ENCODE measurements around the gene CRMP1.
"Not testable (repeated sequence)": the region's sequence is repeated elsewhere in the genome, so short reads cannot be mapped to it uniquely, and the experiment has no call there.

The CRMP1 gene

DNA sequence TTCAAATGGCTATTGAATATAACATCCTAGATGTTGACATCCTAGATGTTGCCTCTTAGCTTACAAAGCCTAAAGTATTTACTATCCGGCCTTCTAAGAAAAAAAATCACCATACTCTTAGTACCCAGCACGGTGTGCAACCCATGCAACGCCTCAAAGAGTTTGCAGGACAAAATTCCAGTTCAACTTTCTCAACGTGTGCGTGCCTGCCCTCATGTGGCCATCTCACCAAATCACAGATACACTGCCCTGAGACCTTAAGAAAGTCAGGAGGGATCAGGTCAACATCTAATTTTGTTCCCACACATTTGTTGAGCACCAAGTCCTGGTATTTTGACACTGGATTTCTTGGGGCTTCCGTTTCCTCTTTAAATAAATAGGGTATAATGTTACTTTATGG, 68.3 kb downstream of the CRMP1 start:
- no peak for DNase-seq (ENCODE audit: low read depth in 3 of 3, low spot score in 1 of 3)

DNA sequence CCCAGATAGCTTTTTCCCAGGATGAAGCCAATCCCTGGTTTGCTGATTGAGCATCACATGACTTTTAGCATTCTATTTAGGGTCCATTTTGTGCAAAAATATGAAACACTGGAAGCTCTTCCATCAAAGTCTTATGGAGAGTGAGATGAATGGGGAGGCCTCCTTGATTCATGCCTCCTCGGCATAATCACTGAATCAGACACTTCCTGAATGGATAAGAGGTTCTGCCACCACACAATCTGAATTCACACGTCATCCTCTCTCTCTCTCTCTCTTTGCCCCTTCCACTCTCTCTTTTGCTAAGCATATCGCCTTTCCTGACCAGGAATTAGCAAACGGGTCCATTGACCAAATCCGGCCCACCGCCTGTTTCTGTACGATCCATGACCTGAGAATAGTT, 68.7 kb downstream of the CRMP1 start:
- DNase-seq (ENCODE audit: low read depth in 3 of 3, low spot score in 1 of 3) = no peak

DNA sequence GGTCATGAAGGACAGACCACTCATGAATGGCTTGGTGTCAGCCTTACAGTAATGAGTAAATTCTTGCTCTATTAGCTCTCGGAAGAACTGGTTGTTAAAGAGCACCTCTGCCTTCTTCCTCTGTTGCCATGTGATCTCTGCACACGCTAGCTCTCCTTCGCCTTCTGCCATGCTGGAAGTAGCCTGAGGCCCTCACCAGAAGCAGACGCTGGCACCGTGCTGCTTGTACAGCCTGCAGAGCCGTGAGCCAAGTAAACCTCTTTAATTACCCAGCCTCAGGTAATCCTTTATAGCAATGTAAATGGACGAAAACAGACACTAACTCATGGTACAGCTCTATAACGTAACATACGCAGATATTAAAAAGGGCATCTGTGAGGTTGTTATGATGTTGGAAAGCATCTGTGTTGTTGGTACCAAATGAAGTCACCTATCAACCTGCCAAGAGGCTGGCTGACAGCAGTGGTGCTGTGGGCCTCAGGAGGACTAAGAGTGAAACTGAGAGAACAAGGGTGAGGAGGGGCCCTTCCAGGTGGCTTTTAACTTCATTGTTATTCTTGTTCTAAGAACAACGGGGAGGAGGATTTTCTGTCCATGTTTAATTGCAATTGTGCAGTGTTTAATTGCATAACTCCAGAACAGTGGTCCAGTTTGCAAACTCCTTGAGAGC, 69.2 kb downstream of the CRMP1 start:
- no peak for DNase-seq (ENCODE audit: low read depth in 3 of 3, low spot score in 1 of 3)

DNA sequence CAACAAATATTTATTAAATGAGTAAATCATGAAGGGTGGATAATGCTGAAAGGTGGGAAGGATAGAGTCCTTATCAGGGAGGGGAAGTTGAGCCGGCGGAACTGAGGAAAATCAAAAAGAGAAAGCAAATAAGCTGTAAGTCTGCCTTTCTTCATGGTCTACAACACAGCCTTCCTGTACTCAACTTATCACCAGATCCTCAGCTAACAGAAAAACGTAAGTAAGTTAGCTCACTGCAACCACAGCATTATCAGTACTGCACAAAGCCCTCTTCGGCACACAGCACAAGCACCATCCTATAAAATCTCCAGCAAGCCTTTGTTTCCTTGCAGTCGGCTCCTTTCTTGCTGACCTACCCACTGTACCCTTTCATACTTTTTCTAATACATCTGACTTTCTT, 70.3 kb downstream of the CRMP1 start:
- no peak for DNase-seq (ENCODE audit: low read depth in 3 of 3, low spot score in 1 of 3)

DNA sequence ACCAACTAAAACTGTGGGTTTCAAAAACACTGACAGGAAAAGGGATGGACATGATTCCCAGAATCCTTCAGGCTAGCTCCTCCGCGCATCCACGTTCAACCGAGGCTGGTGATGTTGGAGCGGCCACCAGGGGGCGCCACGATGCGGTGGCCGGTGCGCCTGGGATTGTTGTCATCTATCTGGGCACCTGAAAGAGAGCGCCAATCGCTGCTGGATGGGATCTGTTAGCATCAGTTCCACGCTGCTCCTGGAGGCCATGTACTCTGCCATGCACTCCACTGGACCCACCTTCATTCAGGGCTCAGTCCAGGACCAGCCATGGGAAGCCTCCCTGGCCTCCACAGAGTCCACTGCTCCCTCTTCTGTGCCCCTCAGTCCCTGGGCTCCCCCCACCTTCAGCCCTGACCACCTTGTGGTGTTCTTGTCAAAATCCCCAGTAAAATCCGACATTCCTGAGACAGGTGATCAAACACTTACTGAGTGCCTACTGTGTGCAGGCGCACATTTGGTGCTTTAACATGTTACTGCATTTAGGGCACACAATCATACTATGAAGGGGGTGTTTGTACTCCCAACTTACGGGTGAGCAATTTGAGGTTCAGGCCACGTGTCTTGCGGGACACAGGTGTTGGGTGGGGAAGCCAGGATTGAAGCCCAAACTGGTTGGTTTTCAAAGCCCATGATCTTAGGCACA, 71.1 kb downstream of the CRMP1 start:
- no peak for DNase-seq (ENCODE audit: low read depth in 3 of 3, low spot score in 1 of 3)

DNA sequence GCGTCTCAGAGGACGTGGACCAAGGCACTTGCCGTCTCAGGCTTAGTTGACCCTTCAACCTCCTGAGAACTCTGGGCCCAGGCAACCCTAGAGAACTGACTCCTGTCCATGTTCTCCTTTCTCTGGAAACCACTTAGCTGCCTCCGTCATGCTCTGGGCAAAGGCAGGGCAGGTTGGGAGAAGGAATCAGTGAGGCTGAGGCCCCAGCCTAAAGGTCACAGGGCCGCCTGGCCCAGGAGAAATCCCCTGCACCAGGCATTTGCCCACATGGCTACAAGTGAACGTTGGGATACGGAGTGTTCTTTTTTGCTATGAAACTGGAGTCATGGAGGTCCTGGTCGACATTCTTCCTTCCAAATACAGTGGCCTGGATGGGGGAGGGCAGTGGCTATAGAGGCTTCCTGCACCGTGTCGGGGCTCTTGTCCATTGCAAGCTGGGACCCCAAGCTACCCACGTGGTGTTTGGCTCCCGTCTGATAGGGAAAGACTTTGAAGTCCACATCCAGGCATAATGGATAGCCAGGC, 76.0 kb downstream of the CRMP1 start:
- DNase-seq (ENCODE audit: low read depth in 3 of 3, low spot score in 1 of 3) = no peak

DNA sequence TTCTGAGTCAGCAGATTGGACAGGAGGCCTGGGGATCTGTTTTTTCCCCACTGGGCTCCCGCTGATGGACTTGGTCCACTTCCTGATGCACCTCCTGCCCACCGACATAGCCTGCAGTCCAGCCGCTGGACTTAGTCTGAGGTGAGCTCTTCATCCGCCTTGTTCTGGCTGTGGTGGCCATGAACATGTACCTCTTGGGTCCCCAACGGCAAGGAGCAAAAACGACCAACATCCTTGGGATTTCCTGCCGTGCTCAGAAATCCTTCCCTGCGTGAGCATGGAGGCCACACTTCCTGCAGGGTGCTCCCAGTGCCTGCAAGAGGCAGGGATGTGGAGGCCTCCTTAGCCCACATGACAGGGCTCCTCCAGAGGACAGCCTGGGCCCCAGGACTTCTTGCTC, 76.8 kb downstream of the CRMP1 start:
- no peak for DNase-seq (ENCODE audit: low read depth in 3 of 3, low spot score in 1 of 3)

DNA sequence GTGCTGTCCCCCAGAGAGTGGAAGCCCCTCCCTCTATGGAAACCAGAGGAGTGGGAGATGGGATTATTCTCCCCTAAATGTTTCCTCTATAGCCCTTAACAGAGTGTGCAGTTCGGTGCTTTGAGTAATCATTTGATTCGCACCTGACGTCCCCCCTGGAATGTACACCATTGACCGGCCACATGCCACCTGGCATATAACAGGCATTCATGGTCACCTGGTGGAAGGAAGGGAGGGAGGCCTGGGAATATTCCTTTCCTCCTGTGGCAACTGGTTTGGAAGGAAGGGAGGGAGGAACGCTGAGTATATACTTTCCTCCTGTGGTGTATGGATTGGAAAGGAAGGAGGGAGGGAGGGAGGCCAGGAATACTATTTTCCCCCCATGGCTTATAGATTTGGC, 77.2 kb downstream of the CRMP1 start:
- DNase-seq (ENCODE audit: low read depth in 3 of 3, low spot score in 1 of 3) = no peak

DNA sequence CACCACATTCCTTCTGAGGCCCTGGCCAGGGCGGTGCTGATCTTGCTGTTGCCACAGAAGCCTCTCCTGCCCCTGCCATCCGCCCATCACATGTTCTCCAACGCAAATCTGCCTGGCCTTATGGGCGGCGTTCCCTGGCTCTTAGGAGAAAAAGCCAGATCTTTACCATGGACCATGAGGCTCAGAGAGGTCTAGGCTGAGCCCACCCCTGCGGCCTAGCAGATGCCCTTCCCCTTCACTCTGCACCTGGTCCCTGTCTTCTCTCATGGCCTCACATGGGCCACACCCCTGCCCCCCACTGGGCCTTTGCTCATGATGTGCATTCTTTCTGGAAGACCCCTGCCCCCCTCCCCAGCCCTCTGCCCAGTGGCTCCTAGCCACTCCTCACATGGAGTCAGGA, 78.5 kb downstream of the CRMP1 start:
- DNase-seq (ENCODE audit: low read depth in 3 of 3, low spot score in 1 of 3) = no peak

DNA sequence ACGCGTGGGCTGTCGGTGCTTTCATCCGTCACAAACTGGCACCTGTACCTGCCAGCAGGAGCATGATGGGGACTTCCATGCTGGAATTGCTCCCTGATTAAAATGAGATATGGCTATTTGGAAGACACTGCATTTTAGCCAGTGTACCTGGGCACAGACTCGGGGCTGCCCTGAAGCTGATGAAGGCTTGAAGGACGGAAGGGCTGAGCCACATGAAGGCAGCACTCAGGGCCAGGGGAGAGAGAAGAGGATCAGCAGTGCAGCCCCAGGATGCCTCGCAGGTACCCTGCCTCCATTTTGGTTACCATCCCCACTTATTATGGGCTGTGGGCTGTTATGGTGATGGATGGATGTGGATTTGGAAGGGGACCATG, 79.0 kb downstream of the CRMP1 start:
- DNase-seq (ENCODE audit: low read depth in 3 of 3, low spot score in 1 of 3) = no peak

DNA sequence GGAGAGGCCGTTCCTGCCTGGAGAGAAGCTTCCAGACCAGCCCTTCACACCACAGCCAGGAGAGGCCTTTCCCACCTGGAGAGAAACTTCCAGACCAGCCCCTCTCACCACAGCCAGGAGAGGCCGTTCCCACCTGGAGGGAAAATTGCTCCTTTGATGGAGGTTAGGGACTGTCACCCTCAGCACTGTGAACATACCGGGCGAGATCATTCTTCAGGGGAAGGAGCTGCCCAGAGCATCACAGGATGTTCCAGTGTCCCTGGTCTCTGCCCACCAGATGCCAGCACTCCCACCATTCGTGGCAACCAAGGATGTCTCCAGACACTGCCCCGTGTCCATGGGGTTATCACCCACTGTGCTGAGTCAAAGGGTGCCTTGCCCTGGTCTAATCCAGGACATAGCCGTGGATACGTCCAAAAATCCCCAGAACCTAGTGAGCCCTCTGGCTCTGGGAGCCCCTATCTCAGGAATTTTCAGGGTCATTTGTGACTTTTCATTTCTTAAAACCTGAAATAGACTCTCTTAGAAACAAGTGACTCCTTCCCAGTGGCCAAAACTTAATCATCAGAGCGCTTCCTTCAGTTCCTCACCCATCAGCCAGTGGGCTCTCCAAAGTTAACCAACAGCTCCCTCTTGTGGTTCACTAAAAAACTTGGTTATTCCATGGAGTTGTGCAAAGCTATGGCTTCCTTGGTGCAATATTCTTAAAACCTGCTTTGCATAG, 80.2 kb downstream of the CRMP1 start:
- DNase-seq (ENCODE audit: low read depth in 3 of 3, low spot score in 1 of 3) = no peak

DNA sequence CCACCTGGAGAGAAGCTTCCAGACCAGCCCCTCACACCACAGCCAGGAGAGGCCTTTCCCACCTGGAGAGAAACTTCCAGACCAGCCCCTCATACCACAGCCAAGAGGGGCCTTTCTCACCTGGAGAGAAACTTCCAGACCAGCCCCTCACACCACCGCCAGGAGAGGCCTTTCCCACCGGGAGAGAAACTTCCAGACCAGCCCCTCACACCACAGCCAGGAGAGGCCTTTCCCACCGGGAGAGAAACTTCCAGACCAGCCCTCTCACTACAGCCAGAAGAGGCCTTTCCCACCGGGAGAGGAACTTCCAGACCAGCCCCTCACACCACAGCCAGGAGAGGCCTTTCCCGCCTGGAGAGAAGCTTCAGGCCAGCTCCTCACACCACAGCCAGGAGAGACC, 80.8 kb downstream of the CRMP1 start:
- DNase-seq (ENCODE audit: low read depth in 3 of 3, low spot score in 1 of 3) = not testable (repeated sequence)

DNA sequence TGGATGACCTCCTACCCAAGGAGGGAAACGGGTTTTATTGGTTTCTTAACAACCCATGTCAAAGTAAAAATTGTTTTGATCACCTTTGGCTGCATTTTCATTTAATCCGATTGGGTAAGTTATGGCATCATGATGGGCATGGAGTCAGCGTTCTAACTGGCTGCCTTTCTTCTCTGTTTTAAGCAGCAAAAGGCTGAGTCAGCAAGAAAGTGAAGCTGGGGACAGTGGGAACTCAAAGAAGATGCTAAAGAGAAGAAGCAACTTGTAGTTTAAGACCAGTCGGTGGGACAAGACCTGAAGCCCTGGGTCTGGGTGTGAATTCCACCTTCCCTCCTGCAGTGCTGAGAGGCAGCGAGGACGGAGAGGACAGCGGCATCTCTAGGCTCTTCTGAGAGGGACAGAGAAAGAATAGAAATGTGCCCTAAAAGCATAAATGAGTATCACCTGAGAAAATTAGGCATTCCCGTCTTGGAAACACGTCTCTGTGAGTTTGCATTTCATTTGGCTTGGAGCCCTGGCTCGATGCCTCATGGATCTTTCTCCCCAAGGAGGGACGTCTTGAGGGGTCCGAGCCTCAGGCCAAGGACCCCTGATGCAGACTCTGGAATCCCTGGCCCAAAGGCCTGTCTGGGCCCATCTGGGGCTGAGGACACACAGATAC, 82.0 kb downstream of the CRMP1 start:
- no peak for DNase-seq (ENCODE audit: low read depth in 3 of 3, low spot score in 1 of 3)

DNA sequence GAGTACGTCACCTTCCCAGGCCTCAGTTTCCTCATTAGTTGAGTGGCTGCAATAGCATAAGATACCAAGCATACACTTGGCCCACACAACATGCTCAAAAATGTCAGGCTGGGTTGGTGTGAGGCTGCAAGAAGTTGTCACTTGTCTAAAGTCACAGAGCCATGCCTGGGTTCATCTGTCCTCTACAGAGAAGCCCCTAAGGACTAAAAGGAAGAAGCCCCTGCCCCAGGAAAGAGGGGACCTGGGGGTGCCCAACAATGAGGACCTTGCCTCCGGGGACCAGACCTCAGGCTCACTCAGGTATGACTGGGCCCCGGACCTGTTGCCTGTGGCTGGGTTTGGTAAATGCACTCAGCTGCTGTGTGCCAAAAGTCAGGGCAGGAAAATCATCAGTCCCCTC, 82.7 kb downstream of the CRMP1 start:
- no peak for DNase-seq (ENCODE audit: low read depth in 3 of 3, low spot score in 1 of 3)

DNA sequence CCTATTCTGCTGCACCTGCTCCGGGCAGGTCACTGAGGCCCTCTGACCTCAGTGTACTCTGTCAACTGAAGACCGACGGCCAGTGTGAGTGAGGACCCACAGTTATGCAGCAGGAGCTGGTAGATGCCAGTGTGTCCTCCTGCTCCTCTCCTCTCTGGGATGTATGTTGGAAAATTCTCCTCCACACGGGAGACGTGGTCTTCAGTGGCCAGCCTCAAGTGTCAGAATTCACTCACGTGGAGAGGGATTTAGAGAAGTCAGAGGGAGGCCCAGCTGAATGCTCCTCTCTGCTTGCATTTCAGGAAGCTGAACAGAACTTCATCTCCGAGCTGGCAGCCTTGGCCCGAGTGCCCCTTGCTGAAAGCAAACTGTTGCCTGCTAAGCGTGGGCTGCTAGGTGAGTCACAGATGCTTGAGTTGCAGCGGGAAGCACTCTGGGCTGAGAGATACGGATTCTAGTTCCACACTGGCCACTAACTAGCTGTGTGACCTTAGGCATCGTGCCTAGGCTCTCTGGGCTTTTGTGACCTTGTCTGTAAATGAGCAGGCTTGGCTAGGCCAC, 83.6 kb downstream of the CRMP1 start:
- DNase-seq (ENCODE audit: low read depth in 3 of 3, low spot score in 1 of 3) = no peak

DNA sequence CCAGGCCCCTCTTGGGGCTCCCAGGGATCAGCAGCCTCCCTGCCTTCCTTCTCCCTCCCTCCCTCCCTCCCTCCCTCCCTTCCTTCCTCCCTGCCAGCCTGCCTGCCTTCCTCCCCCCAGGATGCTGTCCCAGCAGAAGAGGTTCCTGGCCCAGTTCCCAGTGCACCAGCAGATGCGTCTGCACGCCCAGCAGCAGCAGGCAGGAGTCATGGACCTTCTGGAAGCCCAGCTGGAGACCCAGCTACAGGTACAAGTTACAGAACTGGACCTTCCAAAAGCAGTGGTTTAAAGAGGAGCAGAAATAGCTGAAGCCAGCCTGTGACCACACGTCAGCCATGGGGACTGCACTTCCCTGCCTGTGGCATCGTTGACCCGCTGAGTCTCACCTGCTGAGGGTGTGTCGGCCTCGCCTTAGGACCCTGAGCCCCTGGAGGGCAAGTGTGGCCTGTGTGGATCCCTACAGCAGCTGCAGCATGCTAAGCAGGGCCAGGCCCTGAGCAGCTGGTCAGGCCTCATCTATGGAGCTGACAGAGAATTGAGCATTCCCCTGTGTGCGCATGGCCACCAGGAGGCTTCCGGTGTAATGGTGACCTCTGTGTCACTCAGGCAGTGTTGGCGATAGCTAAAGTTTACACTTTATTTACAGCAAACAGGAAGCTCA, 84.7 kb downstream of the CRMP1 start:
- no peak for DNase-seq (ENCODE audit: low read depth in 3 of 3, low spot score in 1 of 3)

DNA sequence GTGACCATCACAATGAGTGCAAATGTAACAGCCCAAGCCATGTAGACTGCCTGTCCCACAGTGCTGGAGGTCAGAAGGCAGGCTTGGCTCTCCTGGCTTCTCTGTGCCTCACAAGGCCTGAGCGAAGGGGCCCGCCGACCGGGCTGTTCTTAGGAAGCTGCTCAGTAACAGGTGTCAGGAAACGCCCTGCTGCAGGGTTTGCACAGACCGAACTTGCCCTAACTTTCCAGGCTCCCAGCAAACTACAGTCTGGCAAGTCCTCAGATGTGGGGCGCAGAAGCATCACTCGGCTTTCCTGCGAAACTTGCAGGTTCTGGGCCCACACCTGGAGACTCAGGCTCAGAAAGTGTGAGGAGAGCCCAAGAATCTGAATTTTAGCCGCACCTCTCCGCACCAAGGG, 87.6 kb downstream of the CRMP1 start:
- DNase-seq (ENCODE audit: low read depth in 3 of 3, low spot score in 1 of 3) = no peak

DNA sequence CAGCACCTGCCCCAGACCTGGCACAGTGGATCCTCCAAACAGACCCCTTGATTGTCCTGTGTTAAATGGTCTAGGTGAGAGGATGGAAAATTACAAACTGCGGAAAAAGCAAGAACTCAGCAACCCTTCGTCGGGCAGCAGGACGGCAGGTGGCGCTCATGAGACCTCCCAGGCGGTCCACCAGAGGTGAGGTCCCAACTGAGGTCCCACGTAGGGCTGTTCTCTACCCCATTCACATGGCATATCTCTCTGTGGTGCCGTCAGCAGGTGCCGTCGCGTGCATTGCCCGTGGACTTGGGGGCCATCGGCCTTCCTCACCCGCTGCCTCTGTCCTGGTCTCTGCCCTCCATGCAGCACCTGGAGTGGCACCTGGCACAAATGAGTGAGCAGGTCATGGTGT, 88.2 kb downstream of the CRMP1 start:
- no peak for DNase-seq (ENCODE audit: low read depth in 3 of 3, low spot score in 1 of 3)

DNA sequence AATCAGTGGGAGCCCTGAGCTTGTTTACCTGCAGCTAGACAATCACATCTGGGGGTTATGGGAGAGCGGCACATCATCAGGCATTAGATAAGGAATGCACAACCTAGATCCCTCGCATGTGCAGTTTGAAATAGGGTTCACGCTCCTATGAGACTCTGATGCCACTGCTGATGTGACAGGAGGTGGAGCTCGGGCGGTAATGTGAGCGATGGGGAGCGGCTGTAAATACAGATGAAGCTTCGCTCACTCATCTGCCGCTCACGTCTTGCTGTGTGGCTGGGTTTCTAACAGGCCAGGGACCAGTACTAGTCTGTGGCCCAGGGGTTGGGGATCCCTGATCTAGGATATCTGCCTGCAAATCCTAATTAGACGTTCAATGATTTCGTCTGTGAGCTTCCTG, 90.3 kb downstream of the CRMP1 start:
- DNase-seq (ENCODE audit: low read depth in 3 of 3, low spot score in 1 of 3) = no peak

DNA sequence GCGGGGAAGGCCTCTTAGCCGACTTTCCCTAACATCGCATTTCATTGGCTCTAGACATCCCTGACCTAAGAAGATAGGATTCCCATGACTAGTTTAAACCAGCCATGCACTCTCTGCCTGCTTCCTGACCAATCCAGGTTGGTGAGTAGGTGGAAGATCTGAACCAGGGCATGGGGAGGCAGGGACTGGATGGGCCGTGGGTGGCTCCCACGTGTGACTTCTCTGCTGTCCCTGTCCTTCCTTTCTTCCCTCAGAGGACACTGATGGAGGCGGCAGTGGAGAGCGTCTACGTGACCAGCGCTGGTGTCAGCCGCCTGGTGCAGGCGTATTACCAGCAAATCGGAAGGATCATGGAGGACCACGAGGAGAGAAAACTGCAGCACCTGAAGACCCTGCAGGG, 91.2 kb downstream of the CRMP1 start:
- DNase-seq (ENCODE audit: low read depth in 3 of 3, low spot score in 1 of 3) = no peak

DNA sequence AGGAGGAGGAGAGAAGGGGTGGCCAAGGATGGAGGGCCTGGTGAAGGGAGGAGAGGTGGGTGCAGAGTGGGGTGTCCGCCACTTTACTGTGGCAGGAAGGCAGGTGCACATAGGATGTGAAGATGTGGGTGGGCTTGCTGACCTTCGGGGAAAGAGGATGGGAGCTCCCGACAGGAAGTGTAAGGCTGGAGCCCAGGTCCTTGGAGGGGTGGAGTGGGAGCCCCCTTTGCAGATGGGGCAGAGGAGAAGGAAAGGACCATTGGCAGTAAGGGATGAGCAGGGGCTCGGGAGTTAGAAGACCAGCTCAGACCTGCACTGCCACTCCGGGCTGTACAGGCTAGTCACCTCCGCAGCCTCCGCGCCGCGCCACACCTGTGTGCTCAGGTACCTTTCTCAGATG, 92.4 kb downstream of the CRMP1 start:
- no peak for DNase-seq (ENCODE audit: low read depth in 3 of 3, low spot score in 1 of 3)

Data from stimulated activated CD4-positive, alpha-beta T cell treated with anti-CD3 and anti-CD28 coated beads, TNF-alpha, amount 100 ng/mL, for 1 hour (primary cell).